Subcutaneous adipose tissue (tissue), 4 donors: Measurements from ENCODE around the gene MOGAT1. TPM values are rescaled to one million over a fixed set of nuclear protein-coding genes. Genes with fewer than 3 reads are reported as not detected.

Experiments
- CTCF ChIP-seq: fragments of 450-650 bp; IDR thresholded peaks from one replicate; pipeline ENCODE4 v1.5.1; 2016; ENCODE audit warnings: low read depth, mild to moderate bottlenecking, control low read depth, antibody characterized with exemption, moderate library complexity
- total RNA-seq, 4 donors: library from RNA; depleted of rRNA; stranded (reverse); fragments of >200 nt; gene quantifications; one replicate each; pipeline ENCODE4 v1.1.0, GENCODE V29; 2016

MOGAT1 gene
- total RNA-seq, 4 donors from 2014 or later = 2.8 to 2.9 TPM; not detected in 2

- no peak for TF ChIP-seq CTCF
Observed at GRCh38 chr2:222750533-222750932, 79.1 kb downstream of the MOGAT1 start.

GRCh38 chr2:222751238-222751637 lies 79.8 kb downstream of the MOGAT1 start:
- TF ChIP-seq CTCF = no peak

GRCh38 chr2:222751821-222752719 lies 80.6 kb downstream of the MOGAT1 start:
- no peak for TF ChIP-seq CTCF

- TF ChIP-seq CTCF = no peak
Observed at GRCh38 chr2:222752746-222753145, 81.3 kb downstream of the MOGAT1 start.

- TF ChIP-seq CTCF = no peak
Observed at GRCh38 chr2:222753251-222753824, 81.9 kb downstream of the MOGAT1 start.

GRCh38 chr2:222754324-222754930 lies 83.0 kb downstream of the MOGAT1 start:
- no peak for TF ChIP-seq CTCF

- TF ChIP-seq CTCF = no peak
Observed at GRCh38 chr2:222756362-222756831, 84.9 kb downstream of the MOGAT1 start.
